Liver (tissue), 3 donors: ENCODE results near the gene PPP2R5B.

ENCODE experiments used
- FOXA1 ChIP-seq: IDR thresholded peaks from 2 replicates; pipeline ENCODE4 v1.6.1; 2016; ENCODE audit warnings: antibody characterized with exemption
- HNF4A ChIP-seq, 2 donors: conservative IDR thresholded peaks; 2 replicates each; pipeline ENCODE4 v1.6.1; 2016; ENCODE audit warnings: antibody characterized with exemption in 2 of 2, mild to moderate bottlenecking in 2 of 2
- JUND ChIP-seq, 2 donors: IDR thresholded peaks; 2 replicates each; pipeline ENCODE4 v1.6.1; 2016; ENCODE audit warnings: antibody characterized with exemption in 2 of 2
- RAD21 ChIP-seq, 2 donors: IDR thresholded peaks; 2 replicates each; pipeline ENCODE4 v1.6.1; 2016; ENCODE audit warnings: antibody characterized with exemption in 2 of 2, mild to moderate bottlenecking in 2 of 2
- TF ChIP-seq, protein P1 (sequence below): fragments of 150-350 bp; IDR thresholded peaks from 2 replicates; pipeline ENCODE4 v1.5.1; 2017; ENCODE audit warnings: improper control_type of control experiment, low read depth, low read length; ENCODE audit not compliant: missing input control
- TF ChIP-seq, protein P2 (sequence below): IDR thresholded peaks from 2 replicates; pipeline ENCODE4 v1.6.1; 2016; ENCODE audit warnings: antibody characterized with exemption
- donor health status: healthy.
- donor health status: healthy.

DNA sequence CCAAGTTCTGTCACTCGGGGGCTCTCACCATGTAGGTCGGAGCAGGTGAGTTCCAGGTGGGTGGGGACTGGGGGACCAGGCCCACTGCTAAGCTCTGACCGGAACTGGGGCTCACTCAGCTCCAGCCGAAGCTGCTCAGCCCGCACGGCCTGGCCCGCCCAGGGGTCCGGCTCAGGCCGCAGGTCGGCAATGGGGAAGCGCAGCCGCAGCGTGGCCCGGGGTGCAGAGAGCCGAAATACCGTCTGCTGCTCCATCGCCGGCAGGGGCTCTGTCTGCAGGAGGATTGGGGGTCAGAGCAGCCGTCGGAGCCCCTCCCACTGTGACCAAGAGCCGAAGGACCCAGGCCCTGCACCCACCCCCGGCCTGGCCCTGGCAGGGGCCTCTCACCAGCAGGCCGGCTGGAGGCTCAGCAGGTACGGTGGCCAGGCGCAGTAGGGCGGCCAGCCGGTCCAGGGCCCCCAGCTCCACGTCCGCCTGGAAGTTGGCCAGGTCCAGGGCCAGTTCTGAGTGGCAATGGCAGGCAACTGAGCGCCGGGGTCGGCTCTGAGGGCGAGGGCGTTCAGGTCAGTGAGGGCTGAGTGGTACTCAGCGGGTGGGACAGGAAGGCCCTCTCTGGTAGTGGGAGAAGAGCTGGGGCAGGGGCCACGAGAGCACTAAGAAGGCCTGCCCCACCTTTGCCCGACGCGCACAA, 14.7 kb upstream of the PPP2R5B start:
- no peak for TF ChIP-seq HNF4A (conservative IDR thresholded peaks at IDR 0.05)
- no peak for TF ChIP-seq RAD21 (IDR thresholded peaks at IDR 0.05)
- TF ChIP-seq JUND (IDR thresholded peaks at IDR 0.05) = no peak
- TF ChIP-seq, protein P1, sequence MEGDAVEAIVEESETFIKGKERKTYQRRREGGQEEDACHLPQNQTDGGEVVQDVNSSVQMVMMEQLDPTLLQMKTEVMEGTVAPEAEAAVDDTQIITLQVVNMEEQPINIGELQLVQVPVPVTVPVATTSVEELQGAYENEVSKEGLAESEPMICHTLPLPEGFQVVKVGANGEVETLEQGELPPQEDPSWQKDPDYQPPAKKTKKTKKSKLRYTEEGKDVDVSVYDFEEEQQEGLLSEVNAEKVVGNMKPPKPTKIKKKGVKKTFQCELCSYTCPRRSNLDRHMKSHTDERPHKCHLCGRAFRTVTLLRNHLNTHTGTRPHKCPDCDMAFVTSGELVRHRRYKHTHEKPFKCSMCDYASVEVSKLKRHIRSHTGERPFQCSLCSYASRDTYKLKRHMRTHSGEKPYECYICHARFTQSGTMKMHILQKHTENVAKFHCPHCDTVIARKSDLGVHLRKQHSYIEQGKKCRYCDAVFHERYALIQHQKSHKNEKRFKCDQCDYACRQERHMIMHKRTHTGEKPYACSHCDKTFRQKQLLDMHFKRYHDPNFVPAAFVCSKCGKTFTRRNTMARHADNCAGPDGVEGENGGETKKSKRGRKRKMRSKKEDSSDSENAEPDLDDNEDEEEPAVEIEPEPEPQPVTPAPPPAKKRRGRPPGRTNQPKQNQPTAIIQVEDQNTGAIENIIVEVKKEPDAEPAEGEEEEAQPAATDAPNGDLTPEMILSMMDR = no peak
- TF ChIP-seq, protein P2, sequence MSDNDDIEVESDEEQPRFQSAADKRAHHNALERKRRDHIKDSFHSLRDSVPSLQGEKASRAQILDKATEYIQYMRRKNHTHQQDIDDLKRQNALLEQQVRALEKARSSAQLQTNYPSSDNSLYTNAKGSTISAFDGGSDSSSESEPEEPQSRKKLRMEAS = no peak
- TF ChIP-seq FOXA1 = no peak
